H1 (cell line): ENCODE measurements around the gene CCDC40. TPM values are rescaled to one million over a fixed set of nuclear protein-coding genes. Genes with fewer than 3 reads are reported as not detected.

Source experiments
- CTCF ChIA-PET: fragments of 300-600 bp; sonication (Branson Sonifier 250); formaldehyde crosslinking; loops from one replicate; lab custom pipeline; 2021; ENCODE audit not compliant: partially characterized antibody; lab: Charles Lee
- POLR2A ChIA-PET: fragments of 300-600 bp; sonication (Branson Sonifier 250); formaldehyde crosslinking; loops from one replicate; lab custom pipeline; 2021; ENCODE audit warnings: inconsistent platforms; ENCODE audit not compliant: partially characterized antibody; lab: Charles Lee
- DNase-seq, 2 experiments: peaks; one replicate each; pipeline versions ENCODE4 v3.0.0 to v3.0.0-alpha.2; 2010 to 2022; ENCODE audit warnings: low spot score in 2 of 2, low read depth in 1 of 2, mixed read lengths in 1 of 2
- FAIRE-seq: peaks from 2 replicates; lab custom pipeline; 2011; peaks lifted over from hg19 to GRCh38; lab: Jason Lieb, UNC
- H2AFZ ChIP-seq: 2 replicates; pipeline ENCODE4 v1.8.1; 2012; ENCODE audit warnings: low read length, inconsistent platforms
- H2AK5ac ChIP-seq: 2 replicates; pipeline ENCODE4 v1.6.1; 2013; ENCODE audit warnings: low read depth, low read length
- H2BK120ac ChIP-seq: replicated peaks from 2 replicates; pipeline ENCODE3; 2013; ENCODE audit warnings: low read depth, low read length, inconsistent platforms
- H2BK12ac ChIP-seq: 2 replicates; pipeline ENCODE4 v1.6.1; 2013; ENCODE audit warnings: low read depth, low read length
- H2BK15ac ChIP-seq: 2 replicates; pipeline ENCODE4 v1.6.1; 2013; ENCODE audit warnings: low read length
- H2BK20ac ChIP-seq: 2 replicates; pipeline ENCODE4 v1.6.1; 2013; ENCODE audit warnings: low read length
- H2BK5ac ChIP-seq: 2 replicates; pipeline ENCODE4 v1.6.1; 2013; ENCODE audit warnings: low read depth, low read length
- H3K14ac ChIP-seq: 2 replicates; pipeline ENCODE4 v1.6.1; 2013; ENCODE audit warnings: inconsistent platforms; ENCODE audit not compliant: insufficient read length
- H3K18ac ChIP-seq: 2 replicates; pipeline ENCODE4 v1.6.1; 2013; ENCODE audit warnings: low read length; ENCODE audit errors: extremely low read depth
- H3K23ac ChIP-seq: 2 replicates; pipeline ENCODE4 v1.6.1; 2013; ENCODE audit warnings: inconsistent platforms; ENCODE audit not compliant: insufficient read length
- H3K23me2 ChIP-seq: 2 replicates; pipeline ENCODE4 v1.6.1; 2013; ENCODE audit warnings: low read depth, low read length
- H3K27ac ChIP-seq: 2 replicates; pipeline ENCODE4 v1.6.1; 2011; ENCODE audit warnings: low read depth, low read length, inconsistent platforms
- H3K27me3 ChIP-seq, 4 experiments: replicated peaks in 1 of 4; 1 replicate in 1 of 4; 2 replicates in 3 of 4; pipeline versions ENCODE4 v1.6.1 to v1.8.1; 2011 to 2013; ENCODE audit warnings: low read length in 3 of 4, mild to moderate bottlenecking in 3 of 4, inconsistent platforms in 2 of 4, mixed read lengths in 2 of 4, moderate library complexity in 1 of 4; ENCODE audit not compliant: control insufficient read depth in 3 of 4, insufficient read depth in 3 of 4; ENCODE audit errors: extremely low read depth in 1 of 4
- H3K36me3 ChIP-seq, 4 experiments: 2 replicates each; pipeline versions ENCODE4 v1.6.1 to v1.8.1; 2011 to 2013; ENCODE audit warnings: mild to moderate bottlenecking in 4 of 4, low read length in 3 of 4, moderate library complexity in 2 of 4, control low read depth in 1 of 4, inconsistent platforms in 1 of 4; ENCODE audit not compliant: insufficient read depth in 4 of 4, control insufficient read depth in 2 of 4
- H3K4ac ChIP-seq: replicated peaks from 2 replicates; pipeline ENCODE3; 2013; ENCODE audit warnings: low read length, low read depth, mixed read lengths, inconsistent platforms; ENCODE audit not compliant: insufficient read length
- H3K4me1 ChIP-seq, 4 experiments: replicated peaks in 1 of 4; 1 replicate in 1 of 4; 2 replicates in 3 of 4; pipeline versions ENCODE4 v1.6.1 to v1.8.1; 2011 to 2013; ENCODE audit warnings: low read length in 3 of 4, inconsistent platforms in 2 of 4, mixed read lengths in 1 of 4; ENCODE audit not compliant: insufficient read depth in 4 of 4, control insufficient read depth in 3 of 4
- H3K4me2 ChIP-seq, 2 experiments: 2 replicates each; pipeline versions ENCODE4 v1.6.1 to v1.8.1; 2011 to 2013; ENCODE audit warnings: low read depth in 2 of 2, low read length in 2 of 2, control low read depth in 1 of 2, inconsistent platforms in 1 of 2, mild to moderate bottlenecking in 1 of 2; ENCODE audit not compliant: insufficient read depth in 1 of 2
- H3K4me3 ChIP-seq, 4 experiments: fragments of 200-600, 300-600 bp in 1 of 4; sonication (generic), shearing (Covaris generic), sonication (Bioruptor Twin) in 1 of 4; 2 replicates each; pipeline versions ENCODE4 v1.5.1 to v1.8.1; 2011 to 2016; ENCODE audit warnings: low read length in 4 of 4, low read depth in 3 of 4, control low read depth in 2 of 4, inconsistent platforms in 2 of 4, mild to moderate bottlenecking in 2 of 4, mixed read lengths in 1 of 4, moderate library complexity in 1 of 4; ENCODE audit not compliant: insufficient read depth in 2 of 4; ENCODE audit errors: extremely low read depth in 1 of 4
- H3K56ac ChIP-seq: replicated peaks from 2 replicates; pipeline ENCODE3; 2013; ENCODE audit warnings: low read depth, mild to moderate bottlenecking, mixed read lengths, low read length, inconsistent platforms; ENCODE audit not compliant: insufficient read length
- H3K79me1 ChIP-seq: 2 replicates; pipeline ENCODE4 v1.6.1; 2013; ENCODE audit warnings: low read depth, low read length, control low read depth
- H3K79me2 ChIP-seq, 2 experiments: 2 replicates each; pipeline versions ENCODE4 v1.6.1 to v1.8.1; 2012 to 2013; ENCODE audit warnings: low read length in 2 of 2, mild to moderate bottlenecking in 2 of 2, inconsistent platforms in 1 of 2; ENCODE audit not compliant: insufficient read depth in 2 of 2, control insufficient read depth in 1 of 2
- H3K9ac ChIP-seq, 4 experiments: replicated peaks in 1 of 4; 1 replicate in 1 of 4; 2 replicates in 3 of 4; pipeline versions ENCODE4 v1.6.1 to v1.8.1; 2011 to 2013; ENCODE audit warnings: low read depth in 3 of 4, low read length in 3 of 4, control low read depth in 2 of 4, mild to moderate bottlenecking in 2 of 4, moderate library complexity in 2 of 4, inconsistent platforms in 1 of 4; ENCODE audit errors: extremely low read depth in 1 of 4
- H3K9me3 ChIP-seq, 2 experiments: 2 replicates each; pipeline versions ENCODE4 v1.6.1 to v1.8.1; 2012 to 2013; ENCODE audit warnings: mild to moderate bottlenecking in 2 of 2, moderate library complexity in 2 of 2, control low read depth in 1 of 2, inconsistent platforms in 1 of 2, low read depth in 1 of 2, low read length in 1 of 2, mixed read lengths in 1 of 2; ENCODE audit not compliant: insufficient read depth in 2 of 2
- H4K20me1 ChIP-seq, 2 experiments: replicated peaks in 1 of 2; 2 replicates each; pipeline versions ENCODE3 to v1.8.1; 2011 to 2013; ENCODE audit warnings: inconsistent platforms in 2 of 2, low read length in 2 of 2, mild to moderate bottlenecking in 1 of 2; ENCODE audit not compliant: insufficient read depth in 2 of 2, control insufficient read depth in 1 of 2
- H4K5ac ChIP-seq: 2 replicates; pipeline ENCODE4 v1.6.1; 2013; ENCODE audit warnings: low read length, low read depth, mixed read lengths, inconsistent platforms; ENCODE audit not compliant: insufficient read length
- H4K8ac ChIP-seq: 2 replicates; pipeline ENCODE4 v1.8.0; 2013; ENCODE audit warnings: mild to moderate bottlenecking, moderate library complexity, low read length, inconsistent platforms; ENCODE audit not compliant: insufficient read depth; ENCODE audit errors: extremely low read depth
- H4K91ac ChIP-seq: replicated peaks from 2 replicates; pipeline ENCODE3; 2013; ENCODE audit warnings: low read length, mixed read lengths, inconsistent platforms; ENCODE audit not compliant: insufficient read length
- CEBPB ChIP-seq: IDR thresholded peaks from 2 replicates; pipeline ENCODE4 v1.6.1; 2012; ENCODE audit warnings: low read depth, low read length
- EP300 ChIP-seq, 2 experiments: IDR thresholded peaks; 1 replicate in 1 of 2; 2 replicates in 1 of 2; pipeline ENCODE4 v1.6.1; 2011 to 2012; ENCODE audit warnings: low read depth in 2 of 2, low read length in 2 of 2, mild to moderate bottlenecking in 2 of 2, borderline replicate concordance in 1 of 2, inconsistent platforms in 1 of 2, moderate library complexity in 1 of 2
- GTF2F1 ChIP-seq: IDR thresholded peaks from 2 replicates; pipeline ENCODE4 v1.6.1; 2012; ENCODE audit warnings: low read depth, low read length, improper control_type of control experiment, borderline replicate concordance
- HDAC2 ChIP-seq, 2 experiments: fragments of 300-600 bp in 1 of 2; sonication (generic) in 1 of 2; IDR thresholded peaks; 2 replicates each; pipeline ENCODE4 v1.6.1; 2011 to 2012; ENCODE audit warnings: low read depth in 2 of 2, low read length in 2 of 2, mild to moderate bottlenecking in 2 of 2, moderate library complexity in 2 of 2, borderline replicate concordance in 1 of 2, inconsistent platforms in 1 of 2
- JUND ChIP-seq: IDR thresholded peaks from 2 replicates; pipeline ENCODE4 v1.6.1; 2011; ENCODE audit warnings: mild to moderate bottlenecking, improper control_type of control experiment, low read length
- RFX5 ChIP-seq: IDR thresholded peaks from 2 replicates; pipeline ENCODE4 v1.6.1; 2011; ENCODE audit warnings: low read depth, low read length, improper control_type of control experiment, borderline replicate concordance
- RNF2 ChIP-seq: fragments of 200-900, 300-1000 bp; sonication (generic); IDR thresholded peaks from 2 replicates; pipeline ENCODE4 v1.7.1; 2016; ENCODE audit warnings: borderline replicate concordance, low read depth, mild to moderate bottlenecking, antibody characterized with exemption, low read length; ENCODE audit not compliant: poor library complexity, severe bottlenecking; ENCODE audit errors: missing control alignments
- USF2 ChIP-seq: IDR thresholded peaks from 2 replicates; pipeline ENCODE4 v1.6.1; 2011; ENCODE audit warnings: low read length, improper control_type of control experiment
- WGBS, 2 experiments: shearing (Covaris generic) in 1 of 2; methylation state at CpG; one replicate each; pipeline versions ENCODE4 v1.1.6 to v1.1.7; 2013 to 2015; ENCODE audit warnings: low lambda C conversion rate in 2 of 2, mixed read lengths in 2 of 2, inconsistent platforms in 1 of 2, low coverage in 1 of 2, missing lambda C conversion rate in 1 of 2; ENCODE audit not compliant: insufficient replicate concordance in 2 of 2, insufficient coverage in 1 of 2, insufficient read length in 1 of 2; ENCODE audit errors: extremely low coverage in 1 of 2, missing lambda C conversion rate in 1 of 2; 5-methylcytosine and 5-hydroxymethylcytosine counted together
- polyA plus RNA-seq, 7 experiments: library from polyadenylated mRNA; depleted of rRNA in 3 of 7; stranded (reverse) in 5 of 7; unstranded in 2 of 7; fragments of >200 nt in 5 of 7; fragments of 200-250 nt in 2 of 7; gene quantifications; 1 replicate in 5 of 7; 2 replicates in 1 of 7; 4 replicates in 1 of 7; pipeline versions ENCODE4 v1.2.1 to v1.2.3, GENCODE V29; 2011 to 2013; ENCODE audit warnings: missing spikeins in 2 of 7, mixed read lengths in 2 of 7
- total RNA-seq: library from RNA; stranded (reverse); fragmentation: NEBNext Ultra II Directional; extraction: Animal tissue kit (Norgen Biotek cat#: 25700); gene quantifications from 2 replicates; pipeline ENCODE4 v1.2.1, GENCODE V29; 2021

Gene CCDC40
- total and polyA plus RNA-seq, 2 of the 8 experiments (the other 6 are each of a cell fraction or from before 2014, with no cell fraction given): 4.1 to 11.5 TPM

GRCh38 chr17:80095038-80095843, 58.8 kb downstream of the CCDC40 start:
- no peak overlapping the region for H2BK120ac ChIP-seq
- no peaks in the 10 kb centered on the region; a peak in 1 of 7 replicates for H3K4me1 ChIP-seq
- no peak overlapping the region for H4K91ac ChIP-seq
- H3K79me1 ChIP-seq: no peaks in the 10 kb centered on the region
- H3K36me3 ChIP-seq: no peaks in the 10 kb centered on the region
- H3K23me2 ChIP-seq: no peaks in the 10 kb centered on the region
- CTCF ChIA-PET: interaction anchor here (0.9 to 4.4 kb wide), 5 partner anchors 9 to 29 kb away, joined by 3 to 33 read pairs (median 3); no protein-coding TSS in a partner anchor
- peak overlapping the region; percentile 51; the same call in 1 of the 2 replicates for H4K8ac ChIP-seq
- peaks cover 0 to 4% (median 3%) of the 10 kb centered on the region in 4 experiments; a peak in 2 of 7 replicates for H3K27me3 ChIP-seq
- H4K20me1 ChIP-seq: no peaks in the 10 kb centered on the region
- no peak overlapping the region for H2AFZ ChIP-seq
- no peak overlapping the region for H3K56ac ChIP-seq
- no peak overlapping the region for H2AK5ac ChIP-seq
- TF ChIP-seq JUND: no peak
- no peak for TF ChIP-seq EP300 (IDR thresholded peaks at IDR 0.05; ENCODE audit: borderline replicate concordance in 1 of 2, low read depth in 2 of 2, low read length in 2 of 2)
- TF ChIP-seq HDAC2 (IDR thresholded peaks at IDR 0.05; ENCODE audit: borderline replicate concordance in 1 of 2, low read depth in 2 of 2, low read length in 2 of 2): no peak
- TF ChIP-seq RFX5: no peak
- TF ChIP-seq USF2: no peak
- no peak for TF ChIP-seq RNF2
- no peak for TF ChIP-seq GTF2F1
- TF ChIP-seq CEBPB: no peak
- H3K9ac ChIP-seq: no peak overlapping the region
- no peak overlapping the region for H2BK20ac ChIP-seq
- H3K4ac ChIP-seq: no peak overlapping the region
- H3K14ac ChIP-seq: no peak overlapping the region
- DNase-seq: peak in 1 of 2 experiments; percentile 46
- no peak overlapping the region for H4K5ac ChIP-seq
- no peak overlapping the region for H3K27ac ChIP-seq
- H3K18ac ChIP-seq: no peak overlapping the region
- H3K9me3 ChIP-seq: no peaks in the 10 kb centered on the region
- no peak overlapping the region for H2BK15ac ChIP-seq
- no peak overlapping the region for H3K4me3 ChIP-seq
- no peak overlapping the region for H2BK12ac ChIP-seq
- no peak for FAIRE-seq
- H3K23ac ChIP-seq: no peak overlapping the region
- H2BK5ac ChIP-seq: no peak overlapping the region
- no peaks in the 10 kb centered on the region for H3K79me2 ChIP-seq
- H3K4me2 ChIP-seq: no peak overlapping the region
- POLR2A ChIA-PET: no interaction called here
- WGBS, 2 experiments: 91% methylated on average over 28 of the region's 37 CpGs; no CpG with 5 or more reads in 1 of the 2 experiments
